Activated CD4-positive, alpha-beta memory T cell treated with anti-CD3 and anti-CD28 coated beads for 36 hours (primary cell): ENCODE results near the gene EIF2B1. TPM values are rescaled to one million over a fixed set of nuclear protein-coding genes. Genes with fewer than 3 reads are reported as not detected.

ENCODE experiments used
- CTCF ChIA-PET: fragments of 350-600 bp; sonication (Branson Sonifier 250); formaldehyde crosslinking; loops from one replicate; lab custom pipeline; 2021; ENCODE audit warnings: antibody characterized with exemption, inconsistent platforms; lab: Charles Lee
- POLR2A ChIA-PET: fragments of 350-600 bp; sonication (Branson Sonifier 250); formaldehyde crosslinking; loops from one replicate; lab custom pipeline; 2021; ENCODE audit warnings: antibody characterized with exemption; lab: Charles Lee
- DNase-seq: peaks from one replicate; pipeline ENCODE4 v3.0.0-alpha.2; 2020
- H3K27ac Mint-ChIP-seq: one replicate; pipeline ENCODE4 v1.8.0; 2021; ENCODE audit warnings: mixed read lengths
- H3K27me3 Mint-ChIP-seq: one replicate; pipeline ENCODE4 v1.8.0; 2021; ENCODE audit warnings: mixed read lengths
- H3K36me3 Mint-ChIP-seq: one replicate; pipeline ENCODE4 v1.8.0; 2021; ENCODE audit warnings: mixed read lengths
- H3K4me1 Mint-ChIP-seq: one replicate; pipeline ENCODE4 v1.8.0; 2021; ENCODE audit warnings: low read depth, mixed read lengths
- H3K4me3 Mint-ChIP-seq: one replicate; pipeline ENCODE4 v1.8.0; 2021; ENCODE audit warnings: mild to moderate bottlenecking, mixed read lengths
- H3K9me3 Mint-ChIP-seq: one replicate; pipeline ENCODE4 v1.8.0; 2021; ENCODE audit warnings: mixed read lengths
- intact Hi-C: fragments of 100-400 bp; cut with micrococcal nuclease; formaldehyde crosslinking; loops from one replicate; pipeline ENCODE4 v1.15.1; 2023
- total RNA-seq, 2 experiments: library from RNA; stranded (reverse); gene quantifications; one replicate each; pipeline ENCODE4 v1.2.3, GENCODE V29; 2021

EIF2B1 gene
- 10 to 100 TPM; 51.7 to 61.9 TPM for total RNA-seq

DNA sequence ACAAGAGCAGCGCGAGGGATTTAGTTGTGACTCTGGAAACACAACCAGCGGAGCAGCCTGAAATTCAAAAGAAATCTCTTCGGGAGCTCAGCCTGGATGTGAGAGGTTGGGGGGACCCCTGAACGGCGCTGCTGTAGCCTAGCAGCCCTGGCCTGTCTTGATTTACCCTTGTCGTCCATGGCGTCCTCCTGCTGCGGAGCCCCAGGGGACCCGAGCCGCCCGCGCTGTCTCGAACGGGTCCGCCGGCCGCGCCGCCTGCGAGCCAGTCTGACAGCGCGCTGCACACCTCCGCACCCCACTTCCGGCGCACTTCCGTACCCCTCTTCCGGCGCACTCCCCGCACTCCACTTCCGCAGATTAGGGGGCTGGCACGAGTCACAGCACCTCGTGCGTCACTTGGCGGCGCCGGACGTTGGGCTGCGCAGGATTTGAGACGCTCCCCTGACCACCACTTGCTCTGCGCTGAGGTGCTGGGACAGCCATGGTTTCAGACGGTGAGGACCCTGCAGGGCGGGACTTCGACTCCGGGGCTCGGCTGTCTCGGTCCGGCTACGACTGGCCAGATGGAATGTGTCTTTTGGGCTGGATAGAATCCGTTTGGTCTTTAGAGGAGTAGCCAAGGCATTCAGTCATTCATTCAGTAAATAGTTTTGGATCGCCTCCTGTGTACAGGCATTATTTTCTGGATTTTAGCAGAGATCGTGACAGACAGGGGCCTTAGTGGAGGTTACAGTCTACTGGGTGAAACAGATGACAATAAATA, at the start of gene EIF2B1, which contains the start of gene GTF2H3:
Gene EIF2B1 (minus strand): TSS at position 308 of the 763 bp plus-strand sequence. CDS start 129 bp downstream, at position 179.
Gene GTF2H3 (plus strand): TSS at position 451 of the 763 bp plus-strand sequence. CDS start 31 bp downstream, at position 482.
- Mint-ChIP-seq H3K9me3 (no peaks in the 10 kb centered on the region), H3K36me3 (peaks cover 26% of the 10 kb centered on the region), H3K4me3 (peak within 1 kb of the TSS; percentile 97), H3K4me1 (peaks cover 28% of the 10 kb centered on the region), H3K27me3 (no peaks in the 10 kb centered on the region), H3K27ac (peak within 1 kb of the TSS; percentile 96)
- POLR2A ChIA-PET: interaction anchor here (1.0 to 1.7 kb wide), 3 partner anchors 78 to 268 kb away, joined by 4 to 8 read pairs (median 5); partner anchors contain the start of gene ATP6V0A2
- intact Hi-C loops: loop anchor here (1.0 to 10.0 kb wide), 6 partner anchors 31 to 400 kb away; partner anchors contain the start of genes DDX55, DNAH10, MPHOSPH9 and MTRFR
- peak; percentile 99 for DNase-seq
- CTCF ChIA-PET: interaction anchor here (1.2 to 1.4 kb wide), 3 partner anchors 13 to 81 kb away, joined by 3 to 5 read pairs (median 4); partner anchors contain the start of gene DDX55

DNA sequence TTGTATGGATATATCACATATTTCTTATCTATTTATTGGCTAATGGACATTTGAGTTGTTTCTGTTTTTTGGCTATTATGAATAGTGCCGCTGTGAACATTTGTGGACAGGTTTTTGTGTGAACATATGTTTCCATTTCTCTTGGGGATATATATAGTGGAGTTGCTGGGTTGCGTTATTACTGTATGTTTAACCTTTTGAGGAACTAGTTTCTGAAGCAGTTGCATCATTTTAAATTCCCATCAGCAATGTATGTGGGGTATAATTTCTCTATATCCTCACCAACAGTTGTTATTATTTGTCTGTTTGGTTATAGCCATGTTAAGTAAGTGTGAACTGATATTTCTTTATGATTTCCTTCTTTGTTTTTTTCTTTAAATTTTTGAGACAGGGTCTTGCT, 48.1 kb upstream of the EIF2B1 start:
- ChIA-PET POLR2A (no interaction called here), CTCF (no interaction called here)
- DNase-seq: no peak
- intact Hi-C loops: no loop called here
- Mint-ChIP-seq H3K27ac (no peak overlapping the region), H3K4me1 (peaks cover 2% of the 10 kb centered on the region), H3K36me3 (peaks cover 12% of the 10 kb centered on the region), H3K9me3 (no peaks in the 10 kb centered on the region), H3K4me3 (no peak overlapping the region), H3K27me3 (no peaks in the 10 kb centered on the region)

DNA sequence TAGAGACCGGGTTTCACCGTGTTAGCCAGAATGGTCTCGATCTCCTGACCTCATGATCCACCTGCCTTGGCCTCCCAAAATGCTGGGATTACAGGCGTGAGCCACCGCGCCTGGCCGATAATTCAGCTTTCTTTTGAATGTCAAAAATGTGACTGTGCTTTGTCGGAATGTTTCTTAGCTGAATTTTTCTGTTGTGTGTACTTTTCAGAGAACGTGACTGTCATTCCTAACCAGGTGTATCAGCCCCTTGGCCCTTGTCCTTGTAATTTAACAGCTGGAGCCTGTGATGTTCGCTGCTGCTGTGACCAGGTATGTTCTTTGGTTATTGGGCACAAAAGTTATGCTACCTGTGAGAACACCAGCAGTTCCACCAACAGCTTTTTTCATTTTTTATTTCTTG, 45.5 kb upstream of the EIF2B1 start:
- Mint-ChIP-seq H3K4me3 (no peak overlapping the region), H3K27me3 (no peaks in the 10 kb centered on the region), H3K36me3 (peaks cover 18% of the 10 kb centered on the region), H3K4me1 (peaks cover 2% of the 10 kb centered on the region), H3K9me3 (no peaks in the 10 kb centered on the region), H3K27ac (no peak overlapping the region)
- intact Hi-C loops: no loop called here
- DNase-seq: no peak
- POLR2A ChIA-PET: interaction anchor here (1.1 kb wide), 1 partner anchor 35 kb away, joined by 3 read pairs; no protein-coding TSS in a partner anchor
- CTCF ChIA-PET: no interaction called here

DNA sequence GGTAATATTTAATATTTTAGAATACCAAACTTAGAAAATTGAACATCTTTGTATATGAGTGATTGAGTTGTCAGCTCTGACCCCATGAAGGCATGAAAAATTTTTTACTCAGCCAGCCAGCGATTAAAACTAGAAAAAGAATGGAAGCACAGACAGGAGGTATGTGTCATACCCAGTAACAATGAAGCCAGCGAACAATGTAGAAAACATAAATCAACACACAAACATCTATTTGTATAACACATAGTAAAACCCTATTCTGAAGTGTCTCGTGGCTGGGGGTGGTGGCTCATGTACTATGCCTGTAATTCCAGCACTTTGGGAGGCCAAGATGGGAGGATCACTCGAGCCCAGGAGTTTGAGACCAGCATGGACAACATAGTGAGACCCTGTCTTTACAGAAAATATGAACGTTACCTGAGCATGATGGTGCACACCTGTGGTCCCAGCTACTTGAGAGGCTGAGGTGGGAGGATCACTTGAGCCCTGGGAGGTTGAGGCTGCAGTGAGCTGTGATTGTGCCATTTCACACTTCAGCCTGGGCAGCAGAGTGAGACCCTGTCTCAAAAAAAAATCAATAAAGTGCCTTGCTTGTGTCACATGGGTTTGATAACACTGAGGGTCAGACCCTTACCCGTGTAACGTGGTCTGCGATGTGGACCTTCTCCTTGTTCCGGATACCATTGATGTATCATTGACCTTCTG, 43.3 kb upstream of the EIF2B1 start:
- POLR2A ChIA-PET: no interaction called here
- Mint-ChIP-seq H3K4me3 (no peak overlapping the region), H3K27me3 (no peaks in the 10 kb centered on the region), H3K4me1 (peaks cover 10% of the 10 kb centered on the region), H3K27ac (no peak overlapping the region), H3K36me3 (peaks cover 16% of the 10 kb centered on the region), H3K9me3 (no peaks in the 10 kb centered on the region)
- intact Hi-C loops: no loop called here
- DNase-seq: no peak
- CTCF ChIA-PET: no interaction called here

DNA sequence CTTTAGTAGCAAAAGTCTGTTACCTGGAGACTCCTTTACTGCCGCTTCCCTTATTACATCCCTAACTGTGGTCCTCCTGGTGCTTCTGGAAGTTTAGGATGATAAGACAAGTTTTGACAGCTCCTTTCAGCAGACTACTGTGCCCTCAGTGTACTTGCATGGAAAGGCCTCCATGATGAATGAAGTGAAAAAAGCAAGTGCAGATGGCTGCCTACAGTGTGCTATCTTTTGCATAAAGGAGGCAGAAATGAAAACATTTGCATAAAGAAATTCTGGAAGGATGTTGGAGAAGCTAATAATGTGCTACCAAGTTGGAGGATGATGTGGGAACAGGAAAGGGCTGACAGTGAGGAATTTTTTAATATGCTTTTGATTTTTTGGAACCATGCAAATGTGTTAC, 42.0 kb upstream of the EIF2B1 start:
- Mint-ChIP-seq H3K36me3 (peaks cover 8% of the 10 kb centered on the region), H3K4me1 (peaks cover 17% of the 10 kb centered on the region), H3K27ac (no peak overlapping the region), H3K9me3 (no peaks in the 10 kb centered on the region), H3K27me3 (no peaks in the 10 kb centered on the region), H3K4me3 (no peak overlapping the region)
- intact Hi-C loops: no loop called here
- POLR2A ChIA-PET: no interaction called here
- CTCF ChIA-PET: no interaction called here
- no peak for DNase-seq

DNA sequence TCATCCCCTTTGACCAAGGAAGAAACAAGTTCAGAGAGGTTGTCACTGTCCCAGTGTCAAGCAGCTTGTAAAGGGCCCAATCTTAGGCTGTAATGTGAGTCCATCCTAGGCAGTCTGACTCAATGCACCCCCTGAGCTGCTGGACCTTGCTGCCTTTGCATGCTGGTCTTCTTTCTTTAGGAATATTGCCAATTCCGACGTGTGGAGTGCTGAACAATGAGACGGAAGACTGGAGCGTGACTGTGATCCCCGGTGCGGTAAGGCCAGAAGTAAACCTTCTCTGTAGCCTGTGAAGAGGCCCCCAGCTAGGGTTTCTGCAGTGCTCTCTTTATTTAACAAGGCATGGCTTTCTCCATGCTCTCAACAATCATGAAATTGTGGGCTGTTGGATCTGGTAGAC, 38.4 kb upstream of the EIF2B1 start:
- peaks cover 17% of the 10 kb centered on the region for H3K4me1 Mint-ChIP-seq
- H3K36me3 Mint-ChIP-seq: peaks cover 8% of the 10 kb centered on the region
- POLR2A ChIA-PET: no interaction called here
- peak overlapping the region; percentile 82 for H3K4me3 Mint-ChIP-seq
- intact Hi-C loops: loop anchor here (1.0 kb wide), 2 partner anchors 39 to 43 kb away; partner anchors contain the start of genes EIF2B1 and GTF2H3
- DNase-seq: no peak
- H3K9me3 Mint-ChIP-seq: no peaks in the 10 kb centered on the region
- H3K27me3 Mint-ChIP-seq: no peaks in the 10 kb centered on the region
- H3K27ac Mint-ChIP-seq: no peak overlapping the region
- CTCF ChIA-PET: no interaction called here

DNA sequence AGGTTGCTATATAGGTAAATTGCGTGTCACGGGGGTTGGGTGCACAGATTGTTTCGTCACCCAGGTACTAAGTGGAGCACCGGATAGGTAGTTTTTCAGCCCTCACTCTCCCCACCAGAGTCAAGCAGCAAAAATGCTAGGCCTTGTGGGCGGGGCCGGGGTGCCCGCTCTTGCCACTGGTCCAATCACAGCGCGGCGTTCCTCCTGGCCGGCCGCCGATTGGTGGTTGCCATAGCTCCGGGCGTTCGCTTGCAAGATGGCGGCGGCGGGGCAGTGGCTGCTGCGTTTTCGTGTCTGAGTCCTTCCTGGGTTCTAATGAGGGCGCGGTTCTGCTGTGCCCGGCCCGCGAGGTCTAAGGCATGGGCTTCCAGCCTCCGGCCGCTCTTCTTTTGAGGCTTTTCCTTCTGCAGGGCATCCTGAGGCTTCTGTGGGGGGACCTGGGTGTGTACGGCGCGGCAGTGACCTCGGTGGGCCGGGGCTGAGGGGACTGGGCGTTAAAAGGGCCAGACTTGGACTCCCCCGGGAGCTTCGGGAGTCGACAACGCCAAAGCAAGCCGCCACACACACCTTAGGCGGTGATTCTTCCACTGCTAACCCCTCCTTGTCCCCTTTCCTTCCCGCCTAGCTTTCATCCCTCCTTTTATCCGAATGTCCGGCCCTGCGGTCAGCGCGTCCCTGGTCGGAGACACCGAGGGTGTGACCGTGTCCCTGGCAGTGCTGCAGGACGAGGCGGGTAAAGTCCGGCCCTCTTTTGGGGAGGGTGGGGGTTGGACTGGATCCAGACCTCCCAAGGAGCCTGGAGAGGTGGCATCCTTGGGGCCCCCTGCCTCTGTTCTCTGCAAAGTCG, 37.6 kb upstream of the EIF2B1 start, which contains the start of gene TCTN2:
Gene TCTN2 (plus strand): TSS at position 232 of the 847 bp plus-strand sequence. CDS start 128 bp downstream, at position 360.
- CTCF ChIA-PET: interaction anchor here (0.9 kb wide), 1 partner anchor 41 kb away, joined by 3 read pairs; the partner anchor contains the start of gene ATP6V0A2
- intact Hi-C loops: loop anchor here (1.0 kb wide), 2 partner anchors 38 to 44 kb away; partner anchors contain the start of genes EIF2B1 and GTF2H3
- Mint-ChIP-seq H3K27me3 (no peaks in the 10 kb centered on the region), H3K4me1 (peaks cover 17% of the 10 kb centered on the region), H3K27ac (no peak within 1 kb of the TSS), H3K9me3 (no peaks in the 10 kb centered on the region), H3K4me3 (peak within 1 kb of the TSS; percentile 82), H3K36me3 (peaks cover 8% of the 10 kb centered on the region)
- POLR2A ChIA-PET: no interaction called here
- peak; percentile 97 for DNase-seq

DNA sequence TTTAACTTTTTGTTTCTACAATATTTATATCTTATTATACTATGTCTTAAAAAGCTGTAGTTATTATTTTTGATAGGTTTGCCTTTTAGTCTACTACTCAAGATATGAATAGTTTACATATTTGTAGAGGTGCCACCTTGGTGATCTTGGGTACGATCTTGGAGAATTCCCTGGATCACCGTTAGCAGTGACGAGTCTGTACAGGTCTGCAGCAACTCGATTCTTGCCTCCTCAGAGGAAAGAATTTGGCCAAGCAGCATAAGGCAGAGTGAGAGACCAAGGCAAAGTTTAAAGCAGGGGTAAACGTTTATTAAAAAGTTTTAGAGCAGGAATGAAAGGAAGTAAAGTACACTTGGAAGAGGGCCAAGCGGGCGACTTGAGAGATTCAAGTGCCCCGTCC, 34.3 kb upstream of the EIF2B1 start:
- H3K27me3 Mint-ChIP-seq: no peaks in the 10 kb centered on the region
- H3K4me1 Mint-ChIP-seq: peaks cover 13% of the 10 kb centered on the region
- H3K4me3 Mint-ChIP-seq: no peak overlapping the region
- no peak overlapping the region for H3K27ac Mint-ChIP-seq
- ChIA-PET CTCF (no interaction called here), POLR2A (no interaction called here)
- intact Hi-C loops: no loop called here
- peaks cover 8% of the 10 kb centered on the region for H3K36me3 Mint-ChIP-seq
- no peaks in the 10 kb centered on the region for H3K9me3 Mint-ChIP-seq
- no peak for DNase-seq

DNA sequence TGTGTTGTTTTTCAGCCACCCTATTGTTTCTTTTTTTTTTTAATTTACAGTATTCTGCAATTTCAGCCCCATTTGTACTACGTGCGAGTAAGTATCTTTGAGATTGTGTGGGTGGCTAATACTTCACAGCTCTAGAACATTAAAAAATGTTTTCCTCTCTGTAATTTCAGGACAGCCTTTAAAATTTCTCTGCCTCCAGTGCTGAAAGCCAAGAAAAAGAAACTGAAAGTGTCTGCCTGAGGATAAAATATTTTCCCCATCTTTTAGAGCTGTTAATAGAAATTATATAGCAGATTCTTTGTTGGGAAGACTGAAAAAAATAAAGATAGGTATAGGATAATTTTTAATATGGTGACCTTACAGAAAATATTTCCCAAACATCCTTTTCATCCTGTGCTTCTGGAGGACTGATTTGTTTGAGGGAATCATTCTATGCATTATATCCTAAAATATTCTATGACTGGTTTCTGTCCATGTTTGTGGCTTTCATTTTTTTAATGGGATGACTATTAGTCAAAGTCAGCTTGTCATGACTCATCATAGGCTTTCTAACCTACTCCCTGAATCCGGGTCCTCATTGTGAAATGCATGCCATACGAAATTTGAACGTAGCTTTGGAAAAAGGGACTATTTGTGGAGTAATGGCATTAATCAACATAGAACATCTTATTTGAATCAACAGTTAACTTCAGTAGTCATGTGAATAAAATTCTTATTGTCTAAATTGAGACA, 26.7 kb upstream of the EIF2B1 start:
- H3K4me3 Mint-ChIP-seq: no peak overlapping the region
- CTCF ChIA-PET: no interaction called here
- H3K9me3 Mint-ChIP-seq: no peaks in the 10 kb centered on the region
- intact Hi-C loops: no loop called here
- H3K27ac Mint-ChIP-seq: peak overlapping the region; percentile 64
- no peaks in the 10 kb centered on the region for H3K27me3 Mint-ChIP-seq
- peaks cover 17% of the 10 kb centered on the region for H3K4me1 Mint-ChIP-seq
- peaks cover 36% of the 10 kb centered on the region for H3K36me3 Mint-ChIP-seq
- POLR2A ChIA-PET: interaction anchor here (0.6 kb wide), 1 partner anchor 53 kb away, joined by 3 read pairs; no protein-coding TSS in a partner anchor
- DNase-seq: no peak

DNA sequence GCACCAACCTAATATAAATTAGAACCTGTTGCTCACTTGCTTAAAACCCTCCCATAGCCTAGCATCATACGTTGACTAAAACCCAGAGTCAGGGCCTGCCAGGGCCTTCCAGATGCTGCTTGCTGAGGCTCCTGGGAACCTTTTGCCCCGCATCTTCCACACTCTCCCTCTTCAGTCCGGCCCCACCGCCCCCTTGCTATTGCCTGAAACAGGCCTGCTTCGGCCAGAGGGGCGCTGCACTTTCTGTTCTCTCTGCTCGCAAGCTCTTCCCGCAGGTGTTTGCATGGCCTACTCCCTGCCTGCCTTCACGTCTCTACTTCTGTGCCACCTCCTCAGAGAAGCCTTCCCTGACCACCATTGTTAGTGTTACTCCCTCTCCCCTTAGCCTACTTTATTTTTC, 23.7 kb upstream of the EIF2B1 start:
- intact Hi-C loops: no loop called here
- Mint-ChIP-seq H3K9me3 (no peaks in the 10 kb centered on the region), H3K27me3 (no peaks in the 10 kb centered on the region), H3K4me1 (peaks cover 17% of the 10 kb centered on the region), H3K27ac (no peak overlapping the region), H3K4me3 (no peak overlapping the region), H3K36me3 (peaks cover 39% of the 10 kb centered on the region)
- ChIA-PET POLR2A (no interaction called here), CTCF (no interaction called here)
- no peak for DNase-seq

DNA sequence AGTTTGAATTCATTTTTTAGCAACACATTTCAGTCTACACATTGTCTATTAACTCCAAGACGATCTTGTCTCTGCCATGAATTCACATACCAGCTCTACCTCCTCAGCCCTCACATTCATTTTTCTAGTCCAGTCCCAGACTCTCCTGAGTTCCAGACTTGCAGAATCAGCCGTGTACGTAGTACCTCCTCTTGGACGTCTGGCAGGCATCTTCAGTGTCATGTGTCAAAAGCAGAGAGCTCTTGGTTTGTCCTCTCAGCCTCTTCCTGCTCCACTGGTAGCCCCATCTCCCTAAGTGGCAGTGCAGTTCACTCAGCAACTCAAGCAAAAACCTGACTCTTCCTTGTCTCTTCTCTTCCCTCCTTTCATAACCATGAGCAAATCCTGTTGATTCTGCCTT, 22.9 kb upstream of the EIF2B1 start:
- H3K27me3 Mint-ChIP-seq: no peaks in the 10 kb centered on the region
- H3K4me3 Mint-ChIP-seq: no peak overlapping the region
- intact Hi-C loops: no loop called here
- POLR2A ChIA-PET: no interaction called here
- no peak for DNase-seq
- no peak overlapping the region for H3K27ac Mint-ChIP-seq
- peaks cover 44% of the 10 kb centered on the region for H3K36me3 Mint-ChIP-seq
- H3K9me3 Mint-ChIP-seq: no peaks in the 10 kb centered on the region
- CTCF ChIA-PET: no interaction called here
- H3K4me1 Mint-ChIP-seq: peaks cover 17% of the 10 kb centered on the region
